ENCODE data around the gene JAML. TPM values are rescaled to one million over a fixed set of nuclear protein-coding genes. Genes with fewer than 3 reads are reported as not detected.

The JAML gene
- polyA plus RNA-seq, 1 donor from 2014 or later: 0.28 TPM

DNA sequence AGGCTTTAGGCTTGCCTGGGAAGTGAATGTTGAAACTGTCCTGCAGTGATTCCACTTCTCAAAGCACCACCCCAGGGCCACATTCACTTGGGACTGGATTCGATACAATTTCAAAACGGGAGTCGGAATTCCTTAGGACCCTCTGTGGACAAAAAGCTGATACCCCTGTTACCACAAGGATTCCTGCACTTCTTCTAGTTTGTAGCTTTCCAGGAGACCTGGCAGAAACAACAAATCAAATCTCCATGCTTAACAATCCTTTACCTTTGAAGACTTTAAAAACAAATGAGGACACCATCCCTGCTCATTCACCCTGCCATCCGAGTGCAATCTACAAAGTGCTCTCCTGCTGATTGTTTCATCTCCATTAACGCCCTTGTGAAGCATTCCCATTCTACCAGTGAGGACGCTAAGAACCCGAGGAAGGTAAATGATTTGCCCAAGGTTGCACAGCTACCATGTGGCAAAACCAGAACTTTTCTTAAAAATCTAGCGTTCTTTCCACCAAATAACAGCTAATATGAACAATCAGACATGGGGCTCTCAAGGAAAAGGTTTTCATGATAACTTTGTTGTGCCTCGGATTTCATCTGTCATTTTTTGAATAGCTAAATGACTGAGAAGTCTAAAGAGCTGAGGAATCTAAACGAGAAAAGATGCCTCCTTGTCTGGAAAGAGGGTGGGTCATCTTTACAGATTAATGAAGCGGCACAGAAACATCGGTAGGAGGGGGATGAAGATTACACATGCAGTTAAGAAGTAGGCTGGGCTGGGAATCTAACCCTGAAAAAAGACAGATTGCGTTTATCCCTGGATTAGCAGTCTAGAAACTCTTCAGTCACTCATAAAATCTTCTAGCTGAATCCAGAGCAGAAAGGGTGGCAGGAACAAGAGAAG, 40.0 kb upstream of the JAML start:
- Histone ChIP-seq H3K27ac (ENCODE audit: low read length) (no peak overlapping the region), H3K36me3 (ENCODE audit: insufficient read depth, low read length) (no peaks in the 10 kb centered on the region), H3K4me3 (ENCODE audit: low read length) (no peak overlapping the region), H4K20me1 (ENCODE audit: insufficient read depth) (no peaks in the 10 kb centered on the region), H3K27me3 (ENCODE audit: insufficient read depth, low read depth, low read length) (peaks cover 4% of the 10 kb centered on the region), H3K9ac (ENCODE audit: low read length) (no peak overlapping the region), H2AFZ (ENCODE audit: low read depth, low read length) (no peak overlapping the region), H3K9me3 (ENCODE audit: low read length) (no peaks in the 10 kb centered on the region), H3F3A (ENCODE audit: insufficient read depth, low read length, poor library complexity, severe bottlenecking) (no peaks in the 10 kb centered on the region), H3K4me2 (ENCODE audit: low read length) (no peak overlapping the region), H3K9me2 (ENCODE audit: insufficient read depth, low read length) (no peaks in the 10 kb centered on the region), H3K79me2 (replicated peaks; ENCODE audit: insufficient read depth, low read length) (no peaks in the 10 kb centered on the region)
- TF ChIP-seq EP300 (conservative IDR thresholded peaks at IDR 0.05; ENCODE audit: poor library complexity, severe bottlenecking) (no peak), EZH2 (IDR thresholded peaks at IDR 0.05; ENCODE audit: borderline replicate concordance, insufficient read depth, low read length, poor library complexity, severe bottlenecking) (no peak), RAD21 (conservative IDR thresholded peaks at IDR 0.05) (no peak), MXI1 (conservative IDR thresholded peaks at IDR 0.05; ENCODE audit: poor library complexity, severe bottlenecking) (no peak), SMC3 (conservative IDR thresholded peaks at IDR 0.05; ENCODE audit: poor library complexity) (no peak), POLR2AphosphoS5 (IDR thresholded peaks at IDR 0.05) (no peak), TAF1 (IDR thresholded peaks at IDR 0.05; ENCODE audit: low read depth) (no peak)
- TF ChIP-seq, protein P1, sequence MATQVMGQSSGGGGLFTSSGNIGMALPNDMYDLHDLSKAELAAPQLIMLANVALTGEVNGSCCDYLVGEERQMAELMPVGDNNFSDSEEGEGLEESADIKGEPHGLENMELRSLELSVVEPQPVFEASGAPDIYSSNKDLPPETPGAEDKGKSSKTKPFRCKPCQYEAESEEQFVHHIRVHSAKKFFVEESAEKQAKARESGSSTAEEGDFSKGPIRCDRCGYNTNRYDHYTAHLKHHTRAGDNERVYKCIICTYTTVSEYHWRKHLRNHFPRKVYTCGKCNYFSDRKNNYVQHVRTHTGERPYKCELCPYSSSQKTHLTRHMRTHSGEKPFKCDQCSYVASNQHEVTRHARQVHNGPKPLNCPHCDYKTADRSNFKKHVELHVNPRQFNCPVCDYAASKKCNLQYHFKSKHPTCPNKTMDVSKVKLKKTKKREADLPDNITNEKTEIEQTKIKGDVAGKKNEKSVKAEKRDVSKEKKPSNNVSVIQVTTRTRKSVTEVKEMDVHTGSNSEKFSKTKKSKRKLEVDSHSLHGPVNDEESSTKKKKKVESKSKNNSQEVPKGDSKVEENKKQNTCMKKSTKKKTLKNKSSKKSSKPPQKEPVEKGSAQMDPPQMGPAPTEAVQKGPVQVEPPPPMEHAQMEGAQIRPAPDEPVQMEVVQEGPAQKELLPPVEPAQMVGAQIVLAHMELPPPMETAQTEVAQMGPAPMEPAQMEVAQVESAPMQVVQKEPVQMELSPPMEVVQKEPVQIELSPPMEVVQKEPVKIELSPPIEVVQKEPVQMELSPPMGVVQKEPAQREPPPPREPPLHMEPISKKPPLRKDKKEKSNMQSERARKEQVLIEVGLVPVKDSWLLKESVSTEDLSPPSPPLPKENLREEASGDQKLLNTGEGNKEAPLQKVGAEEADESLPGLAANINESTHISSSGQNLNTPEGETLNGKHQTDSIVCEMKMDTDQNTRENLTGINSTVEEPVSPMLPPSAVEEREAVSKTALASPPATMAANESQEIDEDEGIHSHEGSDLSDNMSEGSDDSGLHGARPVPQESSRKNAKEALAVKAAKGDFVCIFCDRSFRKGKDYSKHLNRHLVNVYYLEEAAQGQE (IDR thresholded peaks at IDR 0.05; ENCODE audit: borderline replicate concordance): no peak
- TF ChIP-seq, protein P2, sequence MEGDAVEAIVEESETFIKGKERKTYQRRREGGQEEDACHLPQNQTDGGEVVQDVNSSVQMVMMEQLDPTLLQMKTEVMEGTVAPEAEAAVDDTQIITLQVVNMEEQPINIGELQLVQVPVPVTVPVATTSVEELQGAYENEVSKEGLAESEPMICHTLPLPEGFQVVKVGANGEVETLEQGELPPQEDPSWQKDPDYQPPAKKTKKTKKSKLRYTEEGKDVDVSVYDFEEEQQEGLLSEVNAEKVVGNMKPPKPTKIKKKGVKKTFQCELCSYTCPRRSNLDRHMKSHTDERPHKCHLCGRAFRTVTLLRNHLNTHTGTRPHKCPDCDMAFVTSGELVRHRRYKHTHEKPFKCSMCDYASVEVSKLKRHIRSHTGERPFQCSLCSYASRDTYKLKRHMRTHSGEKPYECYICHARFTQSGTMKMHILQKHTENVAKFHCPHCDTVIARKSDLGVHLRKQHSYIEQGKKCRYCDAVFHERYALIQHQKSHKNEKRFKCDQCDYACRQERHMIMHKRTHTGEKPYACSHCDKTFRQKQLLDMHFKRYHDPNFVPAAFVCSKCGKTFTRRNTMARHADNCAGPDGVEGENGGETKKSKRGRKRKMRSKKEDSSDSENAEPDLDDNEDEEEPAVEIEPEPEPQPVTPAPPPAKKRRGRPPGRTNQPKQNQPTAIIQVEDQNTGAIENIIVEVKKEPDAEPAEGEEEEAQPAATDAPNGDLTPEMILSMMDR (IDR thresholded peaks at IDR 0.05; ENCODE audit: poor library complexity, severe bottlenecking): no peak

DNA sequence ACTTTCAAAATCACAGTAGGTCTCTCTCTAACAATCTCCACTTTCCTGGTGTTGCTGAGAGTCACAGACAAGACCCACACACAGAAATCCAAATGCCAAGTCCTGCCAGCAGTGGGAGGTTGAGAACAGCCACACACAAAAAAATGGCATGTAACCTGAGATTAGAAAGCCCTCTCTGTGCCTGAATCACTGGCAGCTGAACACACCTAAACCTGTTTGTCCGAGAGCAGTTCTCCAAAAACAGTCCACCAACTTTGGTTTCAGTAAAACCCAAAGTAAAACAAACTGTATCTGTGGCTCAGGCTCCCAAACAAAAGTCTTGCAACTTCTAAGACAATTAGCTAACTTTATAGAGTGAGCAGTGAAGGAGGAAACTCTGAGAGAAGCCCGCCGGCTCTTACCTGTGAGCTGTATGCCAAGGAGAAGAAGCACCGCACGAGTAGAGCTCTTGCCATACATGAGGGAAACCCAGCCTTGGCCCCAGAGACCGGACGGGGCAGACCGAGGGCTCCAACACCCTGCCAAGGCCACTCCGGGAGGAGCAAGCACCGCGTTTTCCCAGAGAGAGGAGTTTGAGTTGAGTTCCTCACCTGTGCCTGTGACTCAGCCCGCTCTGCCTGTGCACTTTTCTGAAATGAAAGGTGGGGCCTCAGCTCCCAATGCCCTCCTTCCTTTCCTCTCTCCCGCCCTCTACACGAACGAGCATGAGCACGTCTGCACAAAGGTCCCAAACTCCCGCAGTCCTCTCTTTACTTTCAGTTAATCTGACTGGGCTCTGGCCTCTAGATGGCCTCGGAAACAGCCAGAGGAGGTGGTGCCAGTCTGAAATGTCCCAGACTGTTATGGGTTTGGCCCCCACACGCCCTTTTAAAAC, 39.1 kb upstream of the JAML start, which contains the start of gene MPZL2:
Gene MPZL2 (minus strand): TSS at position 603 of the 874 bp plus-strand sequence. CDS start 144 bp downstream, at position 459.
- no peak within 1 kb of the TSS for H3K9ac ChIP-seq (ENCODE audit: low read length)
- no peak within 1 kb of the TSS for H3K4me2 ChIP-seq (ENCODE audit: low read length)
- H4K20me1 ChIP-seq (ENCODE audit: insufficient read depth): no peaks in the 10 kb centered on the region
- H3K9me3 ChIP-seq (ENCODE audit: low read length): no peaks in the 10 kb centered on the region
- H3K9me2 ChIP-seq (ENCODE audit: insufficient read depth, low read length): no peaks in the 10 kb centered on the region
- no peak within 1 kb of the TSS for H2AFZ ChIP-seq (ENCODE audit: low read depth, low read length)
- no peaks in the 10 kb centered on the region for H3K36me3 ChIP-seq (ENCODE audit: insufficient read depth, low read length)
- no peaks in the 10 kb centered on the region for H3F3A ChIP-seq (ENCODE audit: insufficient read depth, low read length, poor library complexity, severe bottlenecking)
- no peak within 1 kb of the TSS for H3K4me3 ChIP-seq (ENCODE audit: low read length)
- H3K79me2 ChIP-seq (replicated peaks; ENCODE audit: insufficient read depth, low read length): no peaks in the 10 kb centered on the region
- no peak within 1 kb of the TSS for H3K27ac ChIP-seq (ENCODE audit: low read length)
- TF ChIP-seq EZH2 (IDR thresholded peaks at IDR 0.05; ENCODE audit: borderline replicate concordance, insufficient read depth, low read length, poor library complexity, severe bottlenecking) (no peak), MXI1 (conservative IDR thresholded peaks at IDR 0.05; ENCODE audit: poor library complexity, severe bottlenecking) (no peak), RAD21 (conservative IDR thresholded peaks at IDR 0.05) (no peak), SMC3 (conservative IDR thresholded peaks at IDR 0.05; ENCODE audit: poor library complexity) (no peak), POLR2AphosphoS5 (IDR thresholded peaks at IDR 0.05) (no peak), TAF1 (IDR thresholded peaks at IDR 0.05; ENCODE audit: low read depth) (no peak), EP300 (conservative IDR thresholded peaks at IDR 0.05; ENCODE audit: poor library complexity, severe bottlenecking) (no peak)
- TF ChIP-seq, protein P1 (IDR thresholded peaks at IDR 0.05; ENCODE audit: borderline replicate concordance): no peak
- TF ChIP-seq, protein P2 (IDR thresholded peaks at IDR 0.05; ENCODE audit: poor library complexity, severe bottlenecking): no peak
- H3K27me3 ChIP-seq (ENCODE audit: insufficient read depth, low read depth, low read length): peaks cover 4% of the 10 kb centered on the region

All from neural cell (in vitro differentiated cells).